Type B pancreatic cell (in vitro differentiated cells): Measurements from ENCODE around the gene TMEM79. TPM values are rescaled to one million over a fixed set of nuclear protein-coding genes. Genes with fewer than 3 reads are reported as not detected.

Experiments
- DNase-seq: peaks from one replicate; pipeline ENCODE4 v3.0.0; 2021; ENCODE audit warnings: mixed read lengths; ENCODE audit not compliant: unreplicated experiment; ENCODE audit errors: extremely low spot score
- H3K27ac Mint-ChIP-seq: 2 replicates; pipeline ENCODE4 v1.8.0; 2021; ENCODE audit warnings: mild to moderate bottlenecking, mixed read lengths
- H3K27me3 Mint-ChIP-seq: 2 replicates; pipeline ENCODE4 v1.8.0; 2021; ENCODE audit warnings: mixed read lengths
- H3K36me3 Mint-ChIP-seq: 2 replicates; pipeline ENCODE4 v1.8.0; 2021; ENCODE audit warnings: mixed read lengths
- H3K4me1 Mint-ChIP-seq: one replicate; pipeline ENCODE4 v1.8.0; 2021; ENCODE audit warnings: mixed read lengths; ENCODE audit not compliant: unreplicated experiment
- H3K4me3 Mint-ChIP-seq: 2 replicates; pipeline ENCODE4 v1.8.0; 2021; ENCODE audit warnings: mild to moderate bottlenecking, mixed read lengths
- H3K9me3 Mint-ChIP-seq: 2 replicates; pipeline ENCODE4 v1.8.0; 2021; ENCODE audit warnings: mixed read lengths
- total RNA-seq: library from RNA; stranded (reverse); gene quantifications from 2 replicates; pipeline ENCODE4 v1.2.1, GENCODE V29; 2021; ENCODE audit warnings: low replicate concordance
- TF ChIP-seq, protein P1 (sequence below): fragments of 200-600 bp; sonication (generic); conservative IDR thresholded peaks from 2 replicates; pipeline ENCODE4 v1.5.0; 2021; ENCODE audit warnings: antibody characterized with exemption, mild to moderate bottlenecking

TMEM79 gene
- total RNA-seq, 1 donor from 2014 or later: 18.1 TPM

DNA sequence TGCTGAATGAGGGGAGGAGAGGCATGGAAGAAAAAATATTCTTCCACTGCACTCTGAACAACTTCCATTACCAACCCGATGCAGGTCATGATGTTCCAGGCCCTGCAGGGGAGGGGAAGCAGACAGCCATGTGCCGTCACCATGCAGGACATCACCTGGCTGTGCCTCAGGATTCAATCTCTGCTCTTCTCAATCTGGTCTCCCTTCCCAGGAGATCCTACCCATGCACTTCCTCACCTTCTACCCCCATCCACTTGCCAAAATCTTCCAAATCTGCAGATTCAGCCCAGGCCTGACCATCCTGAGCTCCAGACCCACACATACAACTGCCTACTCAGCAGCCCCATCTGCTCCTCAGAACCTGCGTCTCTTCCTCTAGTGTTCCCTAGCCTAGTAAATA is 30.5 kb upstream of the TMEM79 start:
- H3K27ac Mint-ChIP-seq: no peak overlapping the region
- H3K4me1 Mint-ChIP-seq: no peaks in the 10 kb centered on the region
- peaks cover 22% of the 10 kb centered on the region for H3K36me3 Mint-ChIP-seq
- TF ChIP-seq, protein P1, sequence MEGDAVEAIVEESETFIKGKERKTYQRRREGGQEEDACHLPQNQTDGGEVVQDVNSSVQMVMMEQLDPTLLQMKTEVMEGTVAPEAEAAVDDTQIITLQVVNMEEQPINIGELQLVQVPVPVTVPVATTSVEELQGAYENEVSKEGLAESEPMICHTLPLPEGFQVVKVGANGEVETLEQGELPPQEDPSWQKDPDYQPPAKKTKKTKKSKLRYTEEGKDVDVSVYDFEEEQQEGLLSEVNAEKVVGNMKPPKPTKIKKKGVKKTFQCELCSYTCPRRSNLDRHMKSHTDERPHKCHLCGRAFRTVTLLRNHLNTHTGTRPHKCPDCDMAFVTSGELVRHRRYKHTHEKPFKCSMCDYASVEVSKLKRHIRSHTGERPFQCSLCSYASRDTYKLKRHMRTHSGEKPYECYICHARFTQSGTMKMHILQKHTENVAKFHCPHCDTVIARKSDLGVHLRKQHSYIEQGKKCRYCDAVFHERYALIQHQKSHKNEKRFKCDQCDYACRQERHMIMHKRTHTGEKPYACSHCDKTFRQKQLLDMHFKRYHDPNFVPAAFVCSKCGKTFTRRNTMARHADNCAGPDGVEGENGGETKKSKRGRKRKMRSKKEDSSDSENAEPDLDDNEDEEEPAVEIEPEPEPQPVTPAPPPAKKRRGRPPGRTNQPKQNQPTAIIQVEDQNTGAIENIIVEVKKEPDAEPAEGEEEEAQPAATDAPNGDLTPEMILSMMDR: no peak
- no peaks in the 10 kb centered on the region for H3K27me3 Mint-ChIP-seq
- no peak for DNase-seq
- H3K4me3 Mint-ChIP-seq: no peak overlapping the region
- H3K9me3 Mint-ChIP-seq: no peaks in the 10 kb centered on the region

DNA sequence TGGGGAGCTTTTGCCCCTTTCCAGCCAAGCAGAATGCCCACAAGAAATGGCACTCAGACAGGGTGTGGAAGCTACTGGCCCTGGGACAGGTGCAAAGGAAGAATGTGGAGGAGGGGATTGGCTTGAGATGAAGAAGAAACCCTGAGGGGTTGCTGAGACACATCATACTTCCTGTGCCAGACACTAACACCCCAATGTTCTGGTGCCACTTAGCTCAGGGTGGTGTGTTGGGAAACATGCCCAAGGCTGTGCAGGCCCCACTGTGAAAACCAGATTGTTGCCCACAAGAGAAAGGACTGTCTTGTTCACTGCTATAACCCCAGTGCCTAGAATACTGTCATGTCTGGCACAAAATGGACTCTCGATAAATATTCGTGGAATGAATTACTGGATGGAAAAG is 26.4 kb upstream of the TMEM79 start:
- TF ChIP-seq, protein P1: no peak
- Mint-ChIP-seq H3K9me3 (no peaks in the 10 kb centered on the region), H3K36me3 (peaks cover 29% of the 10 kb centered on the region), H3K27me3 (no peaks in the 10 kb centered on the region), H3K27ac (no peak overlapping the region), H3K4me1 (no peaks in the 10 kb centered on the region), H3K4me3 (no peak overlapping the region)
- DNase-seq: no peak

DNA sequence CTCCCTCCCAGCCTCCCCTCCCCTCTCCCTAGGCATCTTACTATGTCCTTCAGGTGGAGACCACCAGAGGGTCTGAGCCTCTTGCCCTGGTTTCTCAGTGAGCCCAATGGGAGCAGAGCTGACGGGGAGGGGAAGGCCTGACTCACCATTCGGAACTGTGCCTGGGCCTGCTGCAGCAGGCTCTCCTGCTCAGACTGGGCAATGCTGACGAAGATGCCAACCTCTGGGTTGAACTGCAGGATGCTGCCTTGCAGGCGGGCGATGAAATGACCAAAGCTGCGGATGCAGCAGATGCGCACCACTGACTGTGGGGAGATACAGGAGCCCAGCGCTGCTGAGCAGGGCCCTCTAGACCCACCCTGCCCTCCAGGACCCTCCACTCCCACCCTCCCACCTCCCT is 25.3 kb upstream of the TMEM79 start:
- Mint-ChIP-seq H3K9me3 (no peaks in the 10 kb centered on the region), H3K27me3 (no peaks in the 10 kb centered on the region), H3K4me3 (no peak overlapping the region), H3K36me3 (peaks cover 28% of the 10 kb centered on the region), H3K4me1 (no peaks in the 10 kb centered on the region), H3K27ac (no peak overlapping the region)
- TF ChIP-seq, protein P1: no peak
- no peak for DNase-seq

DNA sequence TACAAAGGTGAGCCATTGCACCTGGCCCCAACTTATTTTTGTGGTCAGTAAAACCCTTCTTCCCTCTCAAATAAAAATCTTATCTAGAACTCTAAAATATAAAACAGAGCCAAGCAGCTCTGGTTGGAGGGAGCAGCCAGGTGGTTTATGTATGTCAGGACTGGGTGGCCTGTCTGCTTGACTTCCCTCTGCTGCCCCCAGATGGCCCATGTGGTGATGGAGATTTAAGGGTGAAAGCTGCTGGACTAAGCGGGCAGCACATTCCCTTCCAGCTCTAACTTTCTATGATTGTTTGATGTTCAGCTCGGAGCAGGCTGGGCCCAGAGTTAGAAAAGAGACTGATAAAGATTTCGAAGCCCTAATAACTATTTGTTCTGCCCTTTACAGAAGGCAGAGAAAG is 24.3 kb upstream of the TMEM79 start:
- Mint-ChIP-seq H3K9me3 (no peaks in the 10 kb centered on the region), H3K4me1 (no peaks in the 10 kb centered on the region), H3K36me3 (peaks cover 29% of the 10 kb centered on the region), H3K27ac (no peak overlapping the region), H3K27me3 (no peaks in the 10 kb centered on the region), H3K4me3 (no peak overlapping the region)
- DNase-seq: no peak
- TF ChIP-seq, protein P1: no peak

DNA sequence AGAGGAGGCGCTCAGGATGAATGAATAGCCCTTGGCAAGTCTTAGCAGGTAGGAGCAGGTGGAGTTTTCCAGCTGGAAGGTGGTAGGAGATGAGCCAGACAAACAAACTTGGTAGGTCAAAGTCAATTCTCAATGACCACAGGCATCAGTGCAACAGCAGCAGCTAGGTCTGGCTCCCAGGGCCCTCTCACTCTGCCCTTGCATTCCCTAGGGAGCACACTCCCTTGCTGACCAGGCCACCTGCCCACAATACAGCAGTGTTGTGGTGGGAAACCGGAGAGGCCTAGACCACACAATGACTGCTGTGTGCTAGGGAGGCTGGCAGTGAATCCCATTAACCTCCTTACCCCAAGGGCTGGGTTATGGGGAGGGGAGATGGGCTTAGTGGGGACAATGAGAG is 23.2 kb upstream of the TMEM79 start:
- Mint-ChIP-seq H3K27me3 (no peaks in the 10 kb centered on the region), H3K36me3 (peaks cover 37% of the 10 kb centered on the region), H3K4me1 (no peaks in the 10 kb centered on the region), H3K4me3 (no peak overlapping the region), H3K27ac (no peak overlapping the region), H3K9me3 (no peaks in the 10 kb centered on the region)
- no peak for DNase-seq
- TF ChIP-seq, protein P1: no peak
